ENCODE measurements around the gene SLC25A40. TPM values are rescaled to one million over a fixed set of nuclear protein-coding genes. Genes with fewer than 3 reads are reported as not detected.
A peak's percentile ranks its signal among the peaks of the same experiment; 100 is the strongest.
"Not testable (repeated sequence)": the region's sequence is repeated elsewhere in the genome, so short reads cannot be mapped to it uniquely, and the experiment has no call there.

The SLC25A40 gene
- total RNA-seq, 1 donor, result 13.8 TPM

DNA sequence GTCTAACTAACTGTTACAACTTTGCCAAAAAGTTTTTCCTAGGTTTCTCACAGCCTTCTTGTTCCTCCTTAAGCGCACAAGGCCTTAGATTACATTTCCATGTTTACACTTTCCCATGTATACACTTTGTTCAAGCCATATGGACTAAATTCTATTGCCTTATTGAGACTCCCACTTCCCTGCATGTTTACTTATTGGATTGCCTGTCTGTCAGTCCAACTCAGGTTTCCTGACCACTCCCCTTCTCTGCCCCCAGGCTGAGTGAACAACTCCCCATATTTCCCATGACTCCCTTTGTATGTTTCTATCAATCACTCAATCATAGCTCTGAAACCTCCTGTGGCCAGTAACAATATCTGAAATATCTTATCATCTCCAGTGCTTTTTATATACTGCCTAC lies 43.0 kb downstream of the SLC25A40 start:
- no peak overlapping the region for H3K4me3 ChIP-seq (ENCODE audit: low read depth, low read length)
- no peak for DNase-seq (ENCODE audit: low read depth)
- TF ChIP-seq, protein P1, sequence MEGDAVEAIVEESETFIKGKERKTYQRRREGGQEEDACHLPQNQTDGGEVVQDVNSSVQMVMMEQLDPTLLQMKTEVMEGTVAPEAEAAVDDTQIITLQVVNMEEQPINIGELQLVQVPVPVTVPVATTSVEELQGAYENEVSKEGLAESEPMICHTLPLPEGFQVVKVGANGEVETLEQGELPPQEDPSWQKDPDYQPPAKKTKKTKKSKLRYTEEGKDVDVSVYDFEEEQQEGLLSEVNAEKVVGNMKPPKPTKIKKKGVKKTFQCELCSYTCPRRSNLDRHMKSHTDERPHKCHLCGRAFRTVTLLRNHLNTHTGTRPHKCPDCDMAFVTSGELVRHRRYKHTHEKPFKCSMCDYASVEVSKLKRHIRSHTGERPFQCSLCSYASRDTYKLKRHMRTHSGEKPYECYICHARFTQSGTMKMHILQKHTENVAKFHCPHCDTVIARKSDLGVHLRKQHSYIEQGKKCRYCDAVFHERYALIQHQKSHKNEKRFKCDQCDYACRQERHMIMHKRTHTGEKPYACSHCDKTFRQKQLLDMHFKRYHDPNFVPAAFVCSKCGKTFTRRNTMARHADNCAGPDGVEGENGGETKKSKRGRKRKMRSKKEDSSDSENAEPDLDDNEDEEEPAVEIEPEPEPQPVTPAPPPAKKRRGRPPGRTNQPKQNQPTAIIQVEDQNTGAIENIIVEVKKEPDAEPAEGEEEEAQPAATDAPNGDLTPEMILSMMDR (IDR thresholded peaks at IDR 0.05; ENCODE audit: insufficient read depth, low read depth, low read length), result no peak

- TF ChIP-seq, protein P1 (IDR thresholded peaks at IDR 0.05; ENCODE audit: insufficient read depth, low read depth, low read length), result no peak
- no peak overlapping the region for H3K4me3 ChIP-seq (ENCODE audit: low read depth, low read length)
- peak; percentile 61 for DNase-seq (ENCODE audit: low read depth)
Measured at GRCh38 chr7:87831097-87831496, 45.1 kb downstream of the SLC25A40 start.

GRCh38 chr7:87828383-87828782 lies 47.8 kb downstream of the SLC25A40 start:
- H3K4me3 ChIP-seq (ENCODE audit: low read depth, low read length); DNase-seq (ENCODE audit: low read depth): not testable (repeated sequence)

DNA sequence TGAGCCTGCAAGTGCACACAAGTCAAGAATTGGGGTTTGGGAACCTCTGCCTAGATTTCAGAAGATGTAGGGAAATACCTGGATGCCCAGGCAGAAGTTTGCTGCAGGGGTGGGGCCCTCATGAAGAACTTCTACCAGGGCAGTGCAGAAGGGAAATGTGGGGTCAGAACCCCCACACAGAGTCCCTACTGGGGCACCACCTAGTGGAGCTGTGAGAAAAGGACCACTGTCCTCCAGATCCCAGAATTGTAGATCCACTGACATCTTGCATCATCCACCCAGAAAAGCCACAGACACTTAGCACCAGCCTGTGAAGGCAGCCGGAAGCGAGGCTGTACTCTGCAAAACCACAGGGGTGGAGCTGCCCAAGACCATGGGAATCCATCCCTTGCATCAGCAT lies 50.8 kb downstream of the SLC25A40 start:
- DNase-seq (ENCODE audit: low read depth), result peak; percentile 22
- not testable (repeated sequence) for H3K4me3 ChIP-seq (ENCODE audit: low read depth, low read length)

- not testable (repeated sequence) for H3K4me3 ChIP-seq (ENCODE audit: low read depth, low read length); DNase-seq (ENCODE audit: low read depth)
Measured at GRCh38 chr7:87822056-87822455, 54.1 kb downstream of the SLC25A40 start.

DNA sequence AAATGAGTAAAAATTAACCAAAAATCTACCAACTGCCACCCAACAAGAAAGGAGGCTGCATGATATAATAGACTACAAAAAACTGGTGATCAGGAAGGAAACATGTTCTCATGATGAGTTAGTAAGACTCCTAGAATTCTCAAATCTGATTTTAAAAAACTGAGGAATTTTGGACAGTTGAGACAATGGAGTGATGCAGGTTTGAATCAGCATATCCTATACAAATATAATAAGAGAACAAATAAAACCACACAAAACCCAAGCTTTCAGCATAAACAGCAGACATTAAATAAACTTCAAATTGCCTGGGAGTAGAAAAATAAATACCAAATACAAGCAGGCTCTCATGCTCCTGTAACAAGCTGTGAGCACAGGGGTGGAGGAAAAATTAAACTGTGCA lies 57.8 kb downstream of the SLC25A40 start:
- TF ChIP-seq, protein P1 (IDR thresholded peaks at IDR 0.05; ENCODE audit: insufficient read depth, low read depth, low read length), result no peak
- no peak for DNase-seq (ENCODE audit: low read depth)
- H3K4me3 ChIP-seq (ENCODE audit: low read depth, low read length), result no peak overlapping the region

DNA sequence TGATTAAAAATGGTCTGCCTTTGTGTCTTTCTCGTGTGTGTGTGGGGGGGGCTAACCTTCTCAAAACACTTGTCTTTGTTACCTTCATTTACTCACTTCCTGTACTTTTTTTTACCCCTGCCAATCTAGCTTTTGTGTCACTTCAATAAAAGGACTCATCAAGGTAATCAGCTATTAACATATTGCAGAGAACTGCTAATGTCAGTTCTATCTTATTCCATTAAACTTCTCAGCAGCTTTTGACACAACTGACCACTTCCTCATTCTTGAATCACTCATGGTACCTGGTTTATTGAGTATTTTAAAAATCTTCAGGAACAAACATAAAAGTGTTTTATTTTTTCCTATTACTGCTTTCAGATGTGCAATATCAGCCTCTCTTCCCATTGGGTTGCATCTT lies 59.8 kb downstream of the SLC25A40 start:
- H3K4me3 ChIP-seq (ENCODE audit: low read depth, low read length), result no peak overlapping the region
- DNase-seq (ENCODE audit: low read depth), result no peak
- TF ChIP-seq, protein P1 (IDR thresholded peaks at IDR 0.05; ENCODE audit: insufficient read depth, low read depth, low read length), result no peak

DNA sequence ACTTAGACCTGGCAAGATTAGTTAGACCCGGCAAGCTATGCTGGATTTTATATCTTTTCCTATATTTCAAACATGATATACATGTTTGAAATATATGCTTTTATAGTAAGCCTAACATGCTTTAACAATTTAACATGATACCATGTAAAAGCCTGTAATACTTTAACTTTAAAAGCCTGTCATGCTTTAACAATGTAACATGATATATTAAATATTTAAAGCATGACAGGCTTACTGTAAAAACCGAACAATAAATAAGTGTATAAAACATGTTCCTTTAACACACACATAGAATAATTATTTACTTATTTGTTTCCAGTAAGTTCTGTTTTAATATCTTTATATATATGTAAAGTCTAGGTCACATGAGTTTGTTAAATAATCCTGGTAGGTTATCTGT lies 65.4 kb downstream of the SLC25A40 start:
- no peak for DNase-seq (ENCODE audit: low read depth)
- H3K4me3 ChIP-seq (ENCODE audit: low read depth, low read length), result no peak overlapping the region
- TF ChIP-seq, protein P1 (IDR thresholded peaks at IDR 0.05; ENCODE audit: insufficient read depth, low read depth, low read length), result no peak

GRCh38 chr7:87810130-87810529 lies 66.0 kb downstream of the SLC25A40 start:
- TF ChIP-seq, protein P1 (IDR thresholded peaks at IDR 0.05; ENCODE audit: insufficient read depth, low read depth, low read length), result no peak
- no peak overlapping the region for H3K4me3 ChIP-seq (ENCODE audit: low read depth, low read length)
- DNase-seq (ENCODE audit: low read depth), result no peak
